Right lobe of liver (tissue), 4 donors: Measurements from ENCODE around the gene TIGD4.

Experiments
- CTCF ChIP-seq, 4 donors: fragments of 200-600 bp in 3 of 4; fragments of 450-650 bp in 1 of 4; IDR thresholded peaks; one replicate each; pipeline versions ENCODE4 v1.5.1 to v1.8.0; 2016 to 2022; ENCODE audit warnings: antibody characterized with exemption in 4 of 4, mild to moderate bottlenecking in 2 of 4
- POLR2A ChIP-seq: fragments of 450-650 bp; IDR thresholded peaks from one replicate; pipeline ENCODE4 v1.6.1; 2017; ENCODE audit warnings: antibody characterized with exemption, mild to moderate bottlenecking
- donor health status: DM: no; HTN: no; CAD: no.
- donor health status: DM: no; HTN: no; CAD: no.
- donor health status: DM: no; HTN: yes; CAD: no.

- TF ChIP-seq CTCF (IDR thresholded peaks at IDR 0.05) = no peak
- TF ChIP-seq POLR2A = no peak
These were observed 45.8 kb upstream of the TIGD4 start for GRCh38 chr4:152825336-152825735.
